Neural crest cell (in vitro differentiated cells): ENCODE results near the gene FOXP1. TPM values are rescaled to one million over a fixed set of nuclear protein-coding genes. Genes with fewer than 3 reads are reported as not detected.

ENCODE experiments used
- DNase-seq: peaks from one replicate; pipeline ENCODE4 v3.0.0; 2021; ENCODE audit warnings: low read depth, mixed read lengths, low spot score
- H3K27ac Mint-ChIP-seq: one replicate; pipeline ENCODE4 v1.8.0; 2021; ENCODE audit warnings: mild to moderate bottlenecking, mixed read lengths; ENCODE audit not compliant: unreplicated experiment
- H3K27me3 Mint-ChIP-seq: 2 replicates; pipeline ENCODE4 v1.8.0; 2021; ENCODE audit warnings: low read depth, mild to moderate bottlenecking, mixed read lengths
- H3K36me3 Mint-ChIP-seq: 2 replicates; pipeline ENCODE4 v1.8.0; 2021; ENCODE audit warnings: low read depth, mild to moderate bottlenecking, mixed read lengths
- H3K4me1 Mint-ChIP-seq: 2 replicates; pipeline ENCODE4 v1.8.0; 2021; ENCODE audit warnings: mixed read lengths
- H3K4me3 Mint-ChIP-seq: one replicate; pipeline ENCODE4 v1.8.0; 2021; ENCODE audit warnings: mild to moderate bottlenecking, mixed read lengths
- H3K9me3 Mint-ChIP-seq: 2 replicates; pipeline ENCODE4 v1.8.0; 2021; ENCODE audit warnings: mixed read lengths
- total RNA-seq: library from RNA; stranded (reverse); gene quantifications from 2 replicates; pipeline ENCODE4 v1.2.1, GENCODE V29; 2021
- TF ChIP-seq, protein P1 (sequence below): fragments of 200-600 bp; sonication (generic); conservative IDR thresholded peaks from 2 replicates; pipeline ENCODE4 v1.5.0; 2021; ENCODE audit warnings: antibody characterized with exemption, mild to moderate bottlenecking

FOXP1 gene
- total RNA-seq, 1 donor from 2014 or later = 22.8 TPM

- Mint-ChIP-seq H3K36me3 (no peaks in the 10 kb centered on the region), H3K4me3 (no peak overlapping the region), H3K9me3 (no peaks in the 10 kb centered on the region), H3K4me1 (peaks cover 13% of the 10 kb centered on the region), H3K27ac (no peak overlapping the region), H3K27me3 (no peaks in the 10 kb centered on the region)
- DNase-seq = no peak
- TF ChIP-seq, protein P1, sequence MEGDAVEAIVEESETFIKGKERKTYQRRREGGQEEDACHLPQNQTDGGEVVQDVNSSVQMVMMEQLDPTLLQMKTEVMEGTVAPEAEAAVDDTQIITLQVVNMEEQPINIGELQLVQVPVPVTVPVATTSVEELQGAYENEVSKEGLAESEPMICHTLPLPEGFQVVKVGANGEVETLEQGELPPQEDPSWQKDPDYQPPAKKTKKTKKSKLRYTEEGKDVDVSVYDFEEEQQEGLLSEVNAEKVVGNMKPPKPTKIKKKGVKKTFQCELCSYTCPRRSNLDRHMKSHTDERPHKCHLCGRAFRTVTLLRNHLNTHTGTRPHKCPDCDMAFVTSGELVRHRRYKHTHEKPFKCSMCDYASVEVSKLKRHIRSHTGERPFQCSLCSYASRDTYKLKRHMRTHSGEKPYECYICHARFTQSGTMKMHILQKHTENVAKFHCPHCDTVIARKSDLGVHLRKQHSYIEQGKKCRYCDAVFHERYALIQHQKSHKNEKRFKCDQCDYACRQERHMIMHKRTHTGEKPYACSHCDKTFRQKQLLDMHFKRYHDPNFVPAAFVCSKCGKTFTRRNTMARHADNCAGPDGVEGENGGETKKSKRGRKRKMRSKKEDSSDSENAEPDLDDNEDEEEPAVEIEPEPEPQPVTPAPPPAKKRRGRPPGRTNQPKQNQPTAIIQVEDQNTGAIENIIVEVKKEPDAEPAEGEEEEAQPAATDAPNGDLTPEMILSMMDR = no peak
These were observed 325.0 kb downstream of the FOXP1 start for GRCh38 chr3:71258526-71258925.

DNA sequence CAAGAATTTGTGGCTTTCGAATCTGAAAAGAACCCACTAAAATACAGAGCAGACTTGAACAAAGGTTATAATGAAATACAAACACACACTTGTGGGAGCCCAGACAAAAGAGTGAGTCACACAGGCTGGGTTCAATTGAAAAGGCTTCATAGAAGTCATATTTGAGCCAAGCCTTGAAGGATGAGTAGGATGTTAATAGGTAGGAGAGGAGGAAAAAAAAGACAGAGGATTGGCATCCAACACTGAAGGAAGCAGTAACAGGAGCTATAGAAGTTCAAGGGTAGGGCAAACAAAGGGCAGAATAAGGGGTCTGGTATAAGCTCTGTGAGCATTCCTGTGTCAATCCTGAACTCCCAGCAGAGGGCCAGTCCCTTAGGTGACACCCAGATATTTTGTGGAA is 325.4 kb downstream of the FOXP1 start:
- H3K27ac Mint-ChIP-seq = no peak overlapping the region
- H3K4me3 Mint-ChIP-seq = no peak overlapping the region
- no peak for DNase-seq
- H3K4me1 Mint-ChIP-seq = peaks cover 13% of the 10 kb centered on the region
- H3K36me3 Mint-ChIP-seq = no peaks in the 10 kb centered on the region
- TF ChIP-seq, protein P1 = no peak
- no peaks in the 10 kb centered on the region for H3K27me3 Mint-ChIP-seq
- H3K9me3 Mint-ChIP-seq = no peaks in the 10 kb centered on the region

- Mint-ChIP-seq H3K4me1 (peaks cover 13% of the 10 kb centered on the region), H3K4me3 (no peak overlapping the region), H3K27me3 (no peaks in the 10 kb centered on the region), H3K36me3 (no peaks in the 10 kb centered on the region), H3K9me3 (no peaks in the 10 kb centered on the region), H3K27ac (no peak overlapping the region)
- DNase-seq = no peak
- TF ChIP-seq, protein P1 = no peak
These were observed 328.0 kb downstream of the FOXP1 start for GRCh38 chr3:71255498-71255897.

- H3K4me3 Mint-ChIP-seq = no peak overlapping the region
- no peaks in the 10 kb centered on the region for H3K36me3 Mint-ChIP-seq
- no peak overlapping the region for H3K27ac Mint-ChIP-seq
- TF ChIP-seq, protein P1 = no peak
- H3K27me3 Mint-ChIP-seq = no peaks in the 10 kb centered on the region
- no peaks in the 10 kb centered on the region for H3K9me3 Mint-ChIP-seq
- no peak for DNase-seq
- peaks cover 13% of the 10 kb centered on the region for H3K4me1 Mint-ChIP-seq
These were observed 329.1 kb downstream of the FOXP1 start for GRCh38 chr3:71254281-71255057.

- Mint-ChIP-seq H3K4me3 (no peak overlapping the region), H3K4me1 (peaks cover 7% of the 10 kb centered on the region), H3K27me3 (no peaks in the 10 kb centered on the region), H3K9me3 (no peaks in the 10 kb centered on the region), H3K27ac (no peak overlapping the region), H3K36me3 (no peaks in the 10 kb centered on the region)
- no peak for DNase-seq
- TF ChIP-seq, protein P1 = no peak
These were observed 330.4 kb downstream of the FOXP1 start for GRCh38 chr3:71253169-71253568.
